Activated T-cell treated with anti-CD3 and anti-CD28 coated beads for 4 hours (primary cell): ENCODE measurements around the gene POGLUT2.
"Not testable (repeated sequence)": the region's sequence is repeated elsewhere in the genome, so short reads cannot be mapped to it uniquely, and the experiment has no call there.

ENCODE experiments used
- DNase-seq: peaks from one replicate; pipeline ENCODE4 v3.0.0-alpha.2; 2020

The POGLUT2 gene

DNA sequence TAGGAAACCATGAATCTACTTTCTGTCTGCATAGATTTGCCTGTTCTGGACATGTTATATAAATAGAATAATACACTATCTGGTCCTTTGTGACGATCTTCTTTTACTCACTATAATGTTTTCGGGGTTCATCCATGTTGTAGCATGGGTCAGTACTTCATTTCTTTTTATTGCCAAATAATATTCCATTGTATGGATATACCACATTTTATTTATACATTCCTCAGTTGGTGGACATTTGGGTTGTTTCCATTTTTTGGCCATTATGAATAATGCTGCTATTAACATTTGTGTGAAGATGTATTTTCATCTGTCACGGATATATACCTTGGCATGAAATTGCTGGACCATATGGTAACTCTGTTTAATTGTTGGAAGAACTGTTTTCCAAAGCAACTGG lies 6.9 kb upstream of the POGLUT2 start:
- DNase-seq = no peak

DNA sequence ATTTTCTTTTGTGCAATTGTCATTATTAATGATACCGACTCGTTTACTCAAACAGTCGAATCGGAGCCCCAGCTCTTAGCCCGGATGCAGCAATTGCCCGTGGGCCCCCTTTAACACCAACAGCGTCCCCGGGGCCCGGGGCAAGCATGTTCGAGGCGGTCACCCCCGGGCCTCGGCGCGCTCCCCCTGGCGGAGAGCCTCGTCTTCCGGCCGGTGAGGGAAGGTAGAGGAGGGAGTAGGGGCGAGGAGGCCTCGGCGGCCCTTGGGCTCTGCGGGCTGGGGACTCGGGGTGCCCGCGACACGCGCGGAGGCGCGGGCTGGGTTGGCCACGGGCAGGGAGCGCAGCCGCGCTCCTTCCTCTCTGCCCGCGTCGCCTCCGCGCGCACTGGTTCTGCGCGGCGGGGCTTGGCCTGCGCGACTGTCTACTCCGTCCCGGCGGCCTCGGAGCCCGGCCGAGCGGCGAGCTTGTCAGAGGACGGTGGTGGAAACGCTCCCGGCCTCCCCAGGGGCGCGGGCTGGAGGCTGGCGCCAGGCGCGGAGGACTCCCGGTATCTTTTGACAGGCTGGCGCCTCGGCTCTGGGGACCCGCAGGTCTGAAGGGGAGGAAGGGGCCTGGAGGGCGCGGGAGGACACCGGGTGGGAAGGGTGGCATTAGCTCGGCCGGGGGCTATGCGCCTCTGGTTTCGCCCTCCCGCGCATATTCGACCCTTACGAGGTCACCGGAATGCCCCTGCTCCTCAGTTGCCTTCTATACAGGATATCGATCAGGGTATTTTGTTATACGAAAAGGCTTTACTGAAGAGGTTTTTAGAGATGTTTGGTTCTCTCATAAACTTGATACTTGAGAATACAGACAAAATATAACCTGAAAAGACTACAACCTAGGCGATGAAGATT lies 1.6 kb upstream of the POGLUT2 start:
- DNase-seq = peak; percentile 78

DNA sequence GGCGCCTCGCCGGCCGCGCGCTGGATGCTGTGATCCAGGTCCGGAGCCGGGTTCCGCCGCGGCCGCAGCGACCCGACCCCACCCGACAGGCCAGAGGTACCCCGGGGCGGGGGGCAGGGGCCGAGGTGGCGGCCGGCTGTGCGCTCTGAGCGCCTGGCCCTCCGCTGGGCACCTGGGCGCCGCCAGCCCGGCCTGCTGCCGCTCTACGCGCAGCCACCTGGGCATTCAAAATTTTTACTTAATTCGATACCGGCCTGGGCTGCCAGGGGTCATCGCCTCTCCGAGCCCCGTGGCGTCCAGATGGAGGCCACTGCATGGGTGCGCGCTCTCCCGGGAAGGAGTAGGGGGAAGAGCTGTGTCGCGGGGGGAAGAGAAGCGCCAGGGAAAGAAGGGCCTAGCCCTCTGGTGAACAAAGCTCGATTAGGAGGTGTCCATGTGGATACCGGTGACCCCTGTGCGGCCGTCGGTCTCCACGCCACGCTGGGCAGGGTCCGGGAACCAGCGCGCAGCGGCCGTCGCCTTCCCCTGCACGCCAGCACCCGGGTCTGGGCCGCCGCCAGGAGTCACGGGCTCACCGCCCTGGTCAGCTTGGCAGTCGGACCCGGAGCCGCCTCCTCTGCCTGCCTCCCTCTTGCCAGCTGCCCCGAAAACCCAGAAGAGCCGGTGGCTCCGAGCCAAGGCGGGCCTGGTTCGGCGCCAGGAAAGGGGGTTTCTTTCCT lies 809 bp upstream of the POGLUT2 start:
- DNase-seq = no peak

DNA sequence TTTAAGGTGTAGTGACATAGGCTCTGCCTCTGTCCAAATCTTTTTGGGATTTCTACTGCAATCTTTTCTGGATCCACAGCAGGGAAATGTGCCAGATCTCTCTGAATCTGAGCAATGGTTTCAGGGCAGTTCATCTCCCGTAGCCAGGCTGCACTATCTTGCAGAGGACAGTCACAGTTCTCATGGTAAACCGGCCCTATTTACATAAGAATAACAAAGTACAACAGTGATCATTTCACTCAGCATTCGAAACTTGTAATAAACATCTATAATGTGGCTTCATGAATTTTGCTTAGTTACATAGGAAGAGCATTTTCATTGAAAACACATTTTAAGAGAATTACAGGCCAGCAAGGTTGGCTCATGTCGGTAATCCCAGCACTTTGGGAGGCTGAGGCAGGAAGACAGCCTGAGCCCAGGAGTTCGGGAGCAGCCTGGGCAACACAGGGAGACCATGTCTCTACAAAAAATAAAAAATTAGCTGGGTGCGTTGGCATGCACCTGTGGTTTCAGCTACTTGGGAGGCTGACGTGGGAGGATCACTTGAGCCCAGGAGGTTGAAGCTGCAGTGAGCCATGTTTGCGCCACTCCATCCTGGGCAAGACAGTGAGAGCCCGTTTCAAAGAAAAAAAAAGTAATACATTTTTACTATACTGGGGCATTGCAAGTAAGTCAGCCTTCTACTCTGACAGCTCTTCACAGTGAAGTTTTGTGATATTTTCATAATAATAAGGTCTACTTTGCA lies 5.0 kb downstream of the POGLUT2 start:
- no peak for DNase-seq

DNA sequence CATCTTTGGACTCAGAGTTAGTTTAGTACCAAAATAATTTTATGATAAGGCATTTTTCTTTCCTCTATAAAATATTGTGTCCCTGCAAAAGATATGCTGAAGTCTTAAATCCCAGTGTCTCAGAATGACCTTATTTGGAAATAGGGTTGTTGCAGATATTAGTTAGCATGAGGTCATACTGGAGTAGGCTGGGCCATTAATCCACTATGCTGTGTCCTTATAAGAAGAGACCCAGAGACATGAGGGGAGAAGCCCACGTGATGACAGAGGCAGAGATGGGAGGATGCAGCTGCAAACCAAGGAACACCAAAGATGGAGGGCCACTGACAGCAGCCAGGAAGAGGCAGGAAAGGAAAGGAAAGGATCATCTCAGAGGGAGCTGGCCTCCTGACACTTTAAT lies 6.4 kb downstream of the POGLUT2 start:
- no peak for DNase-seq

DNA sequence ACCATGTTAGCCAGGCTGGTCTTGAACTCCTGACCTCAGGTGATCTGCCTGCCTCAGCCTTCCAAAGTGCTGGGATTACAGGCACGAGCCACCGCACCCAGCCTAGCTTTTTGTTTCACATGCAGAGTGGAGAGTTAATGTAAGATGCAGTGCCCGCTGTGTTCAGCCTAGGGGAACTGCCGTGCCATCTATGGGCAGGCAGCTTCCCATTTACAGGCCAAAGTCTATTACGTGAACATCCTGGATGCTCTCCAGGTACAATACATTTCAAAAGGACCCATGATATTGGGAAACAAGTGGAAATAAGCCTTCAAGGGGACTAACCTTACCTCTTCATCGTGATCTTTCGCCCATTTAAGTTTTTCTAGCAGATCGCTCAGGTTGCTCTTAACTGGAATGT lies 10.1 kb downstream of the POGLUT2 start:
- no peak for DNase-seq

DNA sequence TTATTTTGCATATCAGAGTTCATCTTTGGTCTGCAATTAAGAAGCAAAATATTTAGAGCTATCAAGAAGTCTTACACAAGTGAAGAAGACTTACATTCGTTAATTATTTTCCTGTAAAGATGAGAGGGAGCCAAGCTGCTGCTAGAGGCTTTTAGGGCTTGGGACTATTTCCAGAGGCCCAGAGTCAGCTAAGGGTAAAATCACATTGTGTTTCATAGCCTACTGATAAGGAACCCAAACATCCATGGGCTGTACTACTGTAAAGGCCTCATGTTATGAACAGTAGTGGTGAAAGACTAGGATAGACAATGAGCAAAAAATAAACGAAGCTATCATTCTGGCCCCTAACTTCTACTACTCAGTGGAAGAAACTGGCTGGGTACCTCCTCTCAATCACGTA lies 14.3 kb downstream of the POGLUT2 start:
- no peak for DNase-seq

DNA sequence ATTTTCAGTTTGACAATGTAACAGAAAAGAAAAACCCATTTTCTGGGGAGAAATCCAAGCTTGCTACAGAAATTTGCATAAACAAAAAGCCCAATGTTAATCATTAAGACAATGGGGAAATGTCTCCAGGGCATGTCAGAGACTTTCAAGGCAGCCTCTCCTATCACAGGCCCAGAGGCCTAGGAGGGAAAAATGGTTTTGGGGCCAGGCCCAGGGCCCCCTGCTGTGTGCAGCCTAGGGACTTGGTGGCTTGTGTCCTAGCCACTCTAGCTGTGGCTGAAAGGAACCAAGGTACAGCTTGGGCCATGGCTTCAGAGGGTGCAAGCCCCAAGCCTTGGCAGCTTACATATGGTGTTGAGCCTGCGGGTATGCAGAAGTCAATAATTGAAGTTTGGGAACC lies 17.2 kb downstream of the POGLUT2 start:
- DNase-seq = no peak

DNA sequence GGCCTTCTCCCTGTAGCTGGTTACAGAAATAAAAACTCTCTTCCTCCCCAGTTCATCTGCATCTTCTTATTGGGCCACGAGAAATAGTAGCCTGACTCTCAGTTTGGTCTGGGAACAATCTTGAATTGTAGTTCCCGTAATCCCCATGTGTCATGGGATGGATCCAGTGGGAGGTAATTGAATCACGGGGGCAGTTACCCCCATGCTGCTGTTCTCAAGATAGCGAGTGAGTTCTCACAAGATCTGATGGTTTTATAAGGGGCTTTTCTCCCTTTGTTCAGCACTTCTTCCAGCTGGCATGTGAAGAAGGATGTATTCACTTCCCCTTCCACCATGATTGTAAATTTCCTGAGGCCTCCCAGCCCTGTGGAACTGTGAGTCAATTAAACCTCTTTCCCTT lies 18.1 kb downstream of the POGLUT2 start:
- not testable (repeated sequence) for DNase-seq

DNA sequence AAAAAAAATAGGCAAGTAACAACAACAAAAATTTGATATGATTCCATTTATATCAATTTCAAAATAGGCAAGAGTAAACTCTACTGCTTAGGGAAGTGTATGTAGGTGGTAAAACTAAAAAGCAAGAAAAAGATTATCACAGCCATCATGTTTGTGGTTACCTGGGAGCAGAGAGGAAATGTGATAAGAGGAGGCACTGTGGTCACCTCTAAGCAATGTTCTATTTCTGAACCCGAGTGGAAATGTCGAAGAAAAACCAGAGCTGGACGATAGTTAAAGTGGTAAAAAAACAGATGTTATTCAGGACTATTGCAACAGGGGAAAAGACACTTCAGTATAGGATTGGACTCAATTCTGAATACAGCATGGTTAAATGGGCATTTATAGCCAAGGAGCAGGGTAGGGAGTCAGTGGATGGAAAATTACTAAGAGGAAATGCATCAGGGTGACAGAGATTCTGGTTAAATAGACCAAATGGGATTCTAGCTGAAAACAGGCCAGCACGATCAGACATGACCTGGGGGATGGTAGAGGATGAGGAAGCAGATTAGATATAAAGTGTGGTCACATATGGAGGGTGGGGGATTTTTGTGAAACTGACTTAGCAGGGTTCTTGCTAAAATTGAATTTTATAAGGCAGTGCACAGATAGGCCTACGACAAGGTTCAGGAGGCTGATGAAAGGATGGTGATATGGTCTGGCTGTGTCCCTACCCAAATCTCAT lies 19.2 kb downstream of the POGLUT2 start:
- no peak for DNase-seq

DNA sequence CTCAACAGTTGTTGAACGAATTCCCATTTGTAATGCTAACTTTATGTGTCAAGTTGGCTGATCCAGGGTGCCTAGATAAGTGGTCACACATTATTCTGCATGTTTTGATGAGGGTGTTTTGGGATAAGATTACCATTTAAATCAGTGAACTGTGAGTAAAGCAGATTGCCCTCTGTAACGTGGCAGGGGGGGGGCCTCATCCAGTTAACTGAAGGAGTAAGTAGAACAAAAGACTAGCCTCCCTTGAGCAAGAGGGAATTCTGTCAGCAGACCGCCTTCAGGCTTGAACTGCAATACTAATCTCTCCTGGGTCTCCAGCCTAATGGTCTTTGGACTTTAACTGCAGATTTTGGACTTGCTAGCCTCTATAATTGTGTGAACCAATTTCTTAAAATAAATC lies 21.0 kb downstream of the POGLUT2 start:
- DNase-seq = no peak

DNA sequence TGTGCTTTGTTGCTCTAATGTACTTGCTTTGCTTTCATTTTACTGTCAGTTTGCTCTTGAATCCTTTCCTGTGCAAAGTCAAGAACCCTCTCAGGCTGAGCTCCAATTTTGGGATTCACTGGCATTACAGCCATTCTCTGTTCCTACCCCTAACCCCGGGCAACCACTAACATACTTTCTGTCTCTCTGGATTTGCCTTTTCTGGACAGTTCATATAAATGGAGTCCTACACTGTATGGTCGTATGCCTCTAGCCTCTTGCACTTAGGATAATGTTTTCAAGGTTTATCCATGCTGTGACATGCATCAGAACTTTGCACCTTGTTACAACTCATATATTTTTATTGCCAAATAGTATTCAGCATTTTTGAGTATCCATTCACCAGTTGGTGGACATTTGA lies 22.5 kb downstream of the POGLUT2 start:
- no peak for DNase-seq

DNA sequence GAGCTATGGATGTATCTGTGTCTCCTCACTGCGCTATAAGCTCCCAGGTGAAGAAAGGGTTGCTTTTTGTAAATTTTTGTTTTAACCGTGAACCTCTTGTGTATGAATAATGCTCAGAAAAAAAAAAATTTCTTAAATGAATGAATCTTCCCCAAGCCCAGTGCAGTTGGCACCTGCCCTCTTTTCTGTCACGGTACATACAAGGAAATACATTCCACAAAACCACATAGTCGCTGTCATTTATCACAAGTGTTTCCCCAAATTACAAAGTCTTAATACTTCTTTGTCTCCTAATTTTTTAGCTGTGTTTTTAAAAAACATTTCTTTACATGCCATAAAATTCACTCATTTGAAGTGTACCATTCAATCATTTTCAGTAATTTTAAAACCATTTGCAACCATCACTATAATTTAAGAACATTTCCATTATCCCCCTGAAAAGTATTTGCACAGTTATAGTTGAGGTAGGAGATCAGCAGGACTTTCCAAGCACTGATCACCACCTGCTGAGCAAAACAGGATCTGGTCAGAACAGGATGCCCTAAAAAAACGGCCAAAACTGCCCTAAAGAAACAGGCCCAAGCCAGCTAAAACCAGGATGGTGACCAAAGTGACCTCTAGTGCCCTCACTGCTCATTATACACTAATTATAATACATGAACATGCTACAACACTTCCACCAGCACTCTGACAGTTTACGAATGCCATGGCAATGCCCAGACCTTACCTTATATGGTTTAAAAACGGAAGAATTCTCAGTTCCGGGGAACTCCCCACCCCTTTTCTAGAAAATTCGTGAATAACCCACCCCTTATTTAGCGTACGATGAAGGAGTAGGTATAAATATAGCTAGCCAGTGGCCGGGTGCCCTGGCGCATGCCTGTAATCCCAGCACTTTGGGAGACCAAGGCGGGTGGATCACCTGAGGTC lies 23.9 kb downstream of the POGLUT2 start:
- DNase-seq = no peak

DNA sequence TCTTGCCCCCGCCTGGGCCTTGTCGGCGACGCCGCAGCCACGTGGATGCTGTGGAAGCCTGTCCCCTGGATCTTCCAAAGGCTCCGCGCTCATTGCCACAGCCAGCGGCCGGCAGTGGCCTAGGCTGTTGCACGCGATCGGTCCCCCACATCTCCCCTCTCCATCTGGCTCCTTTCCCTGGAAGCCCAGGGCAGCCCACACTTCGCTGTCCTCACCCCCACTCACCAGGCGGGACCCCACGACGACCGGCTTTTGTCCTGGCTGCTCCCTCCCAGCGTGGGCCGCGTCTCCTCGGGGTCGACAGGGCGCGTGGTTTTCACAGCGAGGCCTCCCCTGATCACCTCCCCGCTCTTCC lies 24.6 kb downstream of the POGLUT2 start:
- no peak for DNase-seq

DNA sequence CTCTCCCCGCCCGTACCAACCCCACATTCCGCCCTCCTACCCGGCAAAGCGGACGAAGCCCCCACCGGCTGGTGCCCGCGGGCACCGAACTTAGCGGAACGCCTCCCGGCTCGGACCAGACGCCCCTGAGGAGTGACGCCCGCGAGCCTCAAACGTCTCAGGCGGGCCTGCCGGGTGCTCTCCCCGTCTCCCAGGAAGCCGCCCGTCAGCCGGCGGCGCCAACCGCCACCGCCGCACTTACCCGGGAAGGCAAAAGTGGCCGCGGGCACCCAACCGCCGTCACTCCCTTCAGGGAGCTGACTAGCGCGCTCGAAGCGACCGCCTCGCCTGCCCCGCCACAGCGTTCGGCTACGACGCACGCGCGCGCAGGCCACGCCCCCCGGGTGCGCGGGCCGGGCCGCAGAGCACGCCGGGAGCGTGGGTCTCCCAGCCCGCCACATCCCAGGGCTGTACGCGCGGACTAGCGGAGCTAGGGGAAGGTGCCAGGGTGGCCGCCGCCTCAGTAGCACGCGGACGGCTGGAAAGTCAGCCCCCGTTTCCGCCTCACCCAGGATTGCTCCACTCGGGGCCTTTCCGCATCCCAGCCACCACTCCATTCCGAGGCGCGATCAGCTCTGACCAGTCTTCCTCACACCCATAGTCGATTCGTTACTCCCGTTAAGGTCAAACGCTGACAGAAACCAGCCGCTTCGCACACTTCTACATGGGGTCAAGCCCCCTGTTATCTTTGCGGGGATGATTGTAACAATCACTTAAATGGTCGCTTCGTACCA lies 25.1 kb downstream of the POGLUT2 start, which contains the start of gene TEX30:
Gene TEX30 (minus strand): TSS at position 346 of the 773 bp plus-strand sequence. CDS start 3,760 bp downstream, outside the sequence.
- peak; percentile 85 for DNase-seq

DNA sequence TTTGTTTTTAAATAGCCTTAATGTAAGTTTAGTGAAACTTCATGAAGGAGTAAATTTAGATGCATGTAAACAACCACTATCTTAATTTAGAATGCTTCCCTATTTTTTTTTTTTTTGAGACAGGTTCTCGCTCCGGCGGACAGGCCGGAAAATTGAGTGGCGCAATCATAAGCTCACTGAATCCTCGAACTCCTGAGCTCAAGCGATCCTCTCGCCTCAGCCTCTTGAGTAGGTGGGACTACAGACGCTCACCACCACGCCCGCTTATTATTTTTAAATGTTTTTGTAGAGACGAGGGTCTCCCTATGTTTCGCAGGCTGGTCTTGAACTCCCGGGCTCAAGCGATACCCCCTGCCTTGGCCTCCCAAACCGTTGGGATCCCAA lies 26.7 kb downstream of the POGLUT2 start:
- no peak for DNase-seq

DNA sequence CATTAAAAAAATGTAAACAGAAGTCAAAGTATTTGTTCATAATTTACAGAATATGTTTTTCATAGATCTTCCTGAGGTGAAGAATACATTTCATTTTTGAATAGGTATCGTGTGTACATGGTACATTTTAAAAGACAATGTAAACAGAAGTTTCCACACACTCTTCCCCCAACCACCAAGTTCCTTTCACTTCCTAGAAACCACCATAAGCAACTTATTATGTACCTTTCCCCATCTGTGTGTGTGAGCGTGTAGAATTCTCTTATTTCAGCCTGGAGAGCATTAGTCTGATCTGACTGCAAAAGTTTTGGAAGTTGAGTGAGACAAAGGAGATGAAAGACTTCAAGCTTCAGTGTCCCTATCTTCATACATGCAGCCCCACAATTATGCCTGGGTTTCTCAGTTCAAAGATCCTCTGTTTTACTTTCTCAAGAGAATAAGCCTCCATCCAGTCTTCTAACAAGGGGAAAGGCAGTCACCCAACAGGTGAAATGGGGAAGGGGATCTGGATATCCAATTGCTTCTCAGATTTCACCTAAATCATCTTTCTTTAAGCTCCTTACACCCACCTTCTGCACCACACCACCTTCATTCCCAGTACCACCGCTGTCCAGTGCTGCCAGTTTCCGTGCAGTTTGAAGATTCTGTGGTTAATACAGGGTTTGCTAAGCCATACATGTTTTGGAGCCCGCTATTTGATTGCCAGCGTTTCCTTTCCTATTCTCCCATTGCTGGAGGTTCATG lies 27.3 kb downstream of the POGLUT2 start:
- DNase-seq = no peak

DNA sequence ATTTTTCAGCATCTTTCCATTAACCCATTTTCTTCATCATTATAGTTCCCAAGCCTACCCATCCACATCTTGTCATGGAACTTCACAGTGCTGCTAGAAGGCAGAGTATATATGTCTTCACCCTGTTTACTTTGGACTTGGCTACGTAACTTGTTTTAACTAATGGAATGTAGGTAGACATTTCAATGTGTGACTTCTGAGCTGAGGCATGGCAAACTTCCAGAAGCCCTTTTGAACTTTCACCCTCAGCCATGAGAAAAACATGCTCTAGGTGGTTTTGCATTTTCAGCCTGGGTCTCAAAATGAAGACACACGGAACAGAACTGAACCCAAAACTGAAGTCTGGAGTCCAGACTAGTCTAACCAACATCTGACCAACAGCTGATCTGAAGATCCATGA lies 28.3 kb downstream of the POGLUT2 start:
- no peak for DNase-seq

DNA sequence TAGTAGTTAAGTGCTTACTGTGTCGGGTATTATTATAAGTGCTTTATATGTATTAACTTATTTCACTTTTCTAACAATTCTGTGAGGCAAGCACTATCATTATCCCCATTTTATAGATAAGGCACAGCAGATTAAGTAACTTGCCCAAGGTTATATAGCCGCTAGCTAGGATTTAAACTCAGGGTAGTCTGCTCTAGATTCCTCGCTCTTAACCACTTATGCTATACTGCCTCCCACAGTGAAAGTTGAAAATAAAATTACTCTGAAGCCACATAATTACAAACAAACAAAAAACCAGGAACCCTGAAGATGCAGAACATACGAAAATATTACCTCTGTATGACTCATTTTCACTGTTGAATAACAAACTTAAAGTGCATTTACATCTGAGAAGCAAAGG lies 29.1 kb downstream of the POGLUT2 start:
- DNase-seq = no peak

DNA sequence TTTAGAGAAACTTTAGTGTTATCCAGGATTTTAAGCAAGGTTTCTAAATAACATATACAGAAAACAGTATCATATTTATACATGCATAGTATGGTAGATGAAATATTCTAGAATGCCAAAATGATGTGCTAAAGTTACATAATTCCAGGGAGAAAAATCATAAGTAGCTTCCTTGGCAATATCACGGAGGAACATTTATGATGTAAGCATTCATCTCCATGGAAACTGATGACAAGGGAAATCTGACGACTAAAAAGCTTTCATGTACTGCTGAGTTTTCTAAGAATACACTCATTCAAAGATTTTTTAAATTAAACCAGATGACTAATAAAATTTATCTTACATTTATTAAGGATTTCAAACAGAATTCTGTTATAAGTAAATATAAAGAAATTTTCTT lies 29.9 kb downstream of the POGLUT2 start:
- no peak for DNase-seq
